HG02981 (cell line): ENCODE measurements around the gene CADPS.

ENCODE experiments used
- ATAC-seq: cut with Tn5 transposase; IDR thresholded peaks from one replicate; pipeline ENCODE4 v1.9.1; 2021; ENCODE audit warnings: mild to moderate bottlenecking, moderate library complexity; ENCODE audit not compliant: unreplicated experiment

CADPS gene

DNA sequence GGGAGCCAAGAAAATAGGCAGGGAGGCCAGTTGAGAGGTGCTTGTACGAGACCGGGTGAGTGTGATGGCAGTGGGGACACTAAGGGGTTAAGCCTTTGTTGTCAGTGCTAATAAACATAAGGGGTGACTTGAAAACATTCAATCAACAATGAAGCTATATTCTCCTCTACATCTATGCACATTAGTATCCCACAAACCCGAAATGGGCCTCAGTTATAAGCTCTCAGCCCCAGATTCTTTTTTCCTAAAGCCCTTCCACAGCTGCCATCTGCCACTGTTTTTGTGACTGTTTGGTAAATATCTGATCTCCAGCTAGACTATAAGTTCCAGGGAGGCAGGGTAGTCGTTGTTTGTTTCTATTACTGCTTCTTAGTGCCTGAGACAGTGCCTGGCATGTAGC lies 118.2 kb downstream of the CADPS start:
- no peak for ATAC-seq

DNA sequence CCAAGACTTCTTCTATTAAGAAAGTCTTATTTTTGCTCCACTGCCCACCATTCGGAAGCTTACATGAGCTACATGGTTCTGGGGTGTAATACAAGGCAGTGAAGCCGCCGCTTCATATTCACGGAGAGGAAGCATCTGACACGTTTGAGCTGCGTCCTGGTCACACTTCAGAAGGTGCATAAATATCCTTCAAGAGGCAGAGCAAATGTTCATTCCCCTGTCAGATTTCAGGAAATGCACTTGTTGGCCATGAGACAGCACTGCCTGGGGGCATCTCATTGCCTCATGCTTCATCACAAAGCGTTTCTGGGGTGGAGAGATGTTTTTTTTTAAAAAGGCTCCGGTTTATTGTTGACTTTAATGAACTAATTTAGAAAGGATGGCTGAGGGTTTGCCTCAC lies 119.9 kb downstream of the CADPS start:
- ATAC-seq, result no peak

DNA sequence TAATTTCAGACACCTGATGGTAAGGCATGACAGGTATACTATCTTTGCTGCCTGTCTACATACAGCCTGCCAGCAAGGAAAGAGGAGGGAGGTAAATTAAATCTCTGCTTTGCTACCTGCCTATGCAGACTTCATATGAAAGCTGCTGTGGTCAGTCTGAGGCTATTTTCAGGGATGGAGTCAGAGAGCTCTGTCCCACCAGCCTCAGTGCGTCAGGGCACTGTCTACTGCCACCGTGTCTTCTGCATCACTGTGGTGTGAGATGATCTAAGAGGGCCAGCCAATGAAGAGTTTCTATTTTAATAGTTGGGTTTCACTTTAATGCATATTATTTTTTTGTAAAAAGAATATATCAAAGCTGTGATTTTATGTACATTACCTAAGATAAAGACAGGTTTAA lies 125.6 kb downstream of the CADPS start:
- ATAC-seq, result no peak

DNA sequence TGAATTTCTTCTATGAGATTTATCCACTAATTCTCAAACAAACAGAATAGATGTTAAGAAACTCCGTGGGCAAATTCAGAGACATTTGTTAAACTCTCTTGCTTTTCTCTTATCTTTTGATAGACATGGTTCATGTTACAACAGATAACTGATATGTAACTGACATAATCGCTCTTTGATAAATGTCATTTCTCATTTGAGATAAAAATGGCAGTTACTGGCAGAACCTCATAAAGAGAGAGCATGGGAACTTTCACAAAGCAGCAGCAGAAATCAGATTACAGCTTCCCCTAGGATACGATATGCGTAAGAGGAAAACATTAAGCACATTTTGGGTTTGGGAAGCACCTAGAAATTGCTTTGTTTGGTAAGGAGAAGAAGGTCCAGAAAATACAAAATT lies 126.1 kb downstream of the CADPS start:
- no peak for ATAC-seq

DNA sequence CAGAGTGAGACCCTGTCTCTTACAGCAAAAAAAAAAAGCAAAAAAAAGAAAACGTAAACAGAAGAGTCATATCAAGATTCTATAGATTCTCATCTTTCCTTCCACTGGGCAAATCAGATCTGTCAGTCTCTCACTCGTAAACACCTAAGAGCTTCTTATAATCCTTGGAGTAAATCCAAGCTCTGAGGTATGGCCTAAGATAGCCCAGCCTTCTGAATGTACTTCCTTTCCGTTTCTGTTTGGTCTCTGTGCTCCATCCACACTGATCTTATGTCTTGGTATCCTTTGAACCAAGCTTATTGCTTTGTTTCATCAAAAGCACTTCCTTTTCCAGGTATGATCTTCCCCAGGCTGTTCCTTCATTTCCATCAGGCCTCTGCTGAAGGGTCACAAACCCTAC lies 137.8 kb downstream of the CADPS start:
- ATAC-seq, result no peak

DNA sequence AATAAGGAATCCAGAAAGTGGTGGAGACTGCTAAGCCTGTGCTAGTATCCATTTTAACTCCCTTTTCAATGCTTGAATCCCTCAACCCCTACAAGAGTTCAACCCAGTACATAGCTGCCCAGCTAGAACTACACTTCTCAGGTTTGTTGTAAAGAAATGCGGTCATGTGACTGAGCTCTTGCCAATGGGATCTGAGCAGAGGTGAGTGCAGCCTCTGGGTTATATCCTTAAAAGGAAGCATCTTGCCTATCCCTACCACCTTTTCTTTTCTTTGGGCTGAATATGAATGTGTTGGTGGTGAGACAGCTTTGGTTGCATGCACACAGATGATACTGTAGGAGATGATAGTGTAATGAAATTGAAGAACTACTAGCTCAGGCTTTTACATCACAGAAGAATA lies 139.7 kb downstream of the CADPS start:
- no peak for ATAC-seq

DNA sequence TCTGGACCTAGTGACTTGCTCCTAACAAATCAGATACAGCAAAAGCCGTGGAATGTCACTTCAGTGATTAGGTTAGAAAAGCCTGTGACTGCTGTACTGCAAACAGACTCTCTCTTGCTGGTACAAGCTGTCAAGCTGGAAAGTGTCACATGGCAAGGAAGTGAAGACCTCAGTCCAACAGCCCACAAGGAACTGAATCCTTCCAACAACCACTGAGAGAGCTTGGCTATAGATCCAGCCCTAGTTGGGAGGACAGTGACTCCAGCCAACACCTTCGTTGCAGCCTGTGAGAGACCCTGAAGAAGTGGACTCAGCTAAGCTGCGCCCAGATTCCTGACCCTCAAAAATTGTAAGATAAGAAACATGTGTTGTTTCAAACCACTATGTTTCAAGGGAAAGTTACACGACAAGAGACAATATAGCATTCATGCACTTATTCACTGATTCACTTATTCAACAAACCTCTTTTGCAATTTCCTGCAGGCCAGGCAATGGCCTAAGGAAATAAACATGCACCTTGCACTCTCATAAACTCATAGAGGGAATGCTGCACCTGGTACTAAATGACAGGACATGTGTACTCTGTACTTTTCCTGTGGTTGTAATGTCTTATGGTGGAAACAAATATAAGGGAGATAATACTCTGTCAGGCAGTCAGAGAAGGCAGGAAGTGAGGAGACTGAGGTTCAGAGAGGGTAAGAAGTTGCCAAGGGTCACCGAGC lies 142.9 kb downstream of the CADPS start:
- ATAC-seq, result no peak

DNA sequence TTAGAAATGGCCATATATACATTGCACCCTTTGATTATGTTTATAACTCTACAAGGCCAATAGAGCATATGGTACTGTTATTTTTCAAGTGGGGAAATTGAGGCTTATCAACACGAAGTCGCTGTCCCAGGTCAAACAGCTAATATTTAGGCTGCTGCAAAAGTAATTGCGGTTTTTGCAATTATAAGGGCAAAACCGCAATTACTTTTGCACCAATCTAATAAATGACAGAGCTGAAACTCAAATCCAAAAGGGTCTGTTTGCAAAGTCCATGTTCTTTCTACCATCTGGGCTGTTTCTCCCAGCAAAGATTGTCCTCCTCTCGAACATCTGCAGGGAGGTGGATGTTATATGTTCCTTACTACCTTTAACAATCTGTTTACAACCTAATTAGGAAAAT lies 147.2 kb downstream of the CADPS start:
- no peak for ATAC-seq

DNA sequence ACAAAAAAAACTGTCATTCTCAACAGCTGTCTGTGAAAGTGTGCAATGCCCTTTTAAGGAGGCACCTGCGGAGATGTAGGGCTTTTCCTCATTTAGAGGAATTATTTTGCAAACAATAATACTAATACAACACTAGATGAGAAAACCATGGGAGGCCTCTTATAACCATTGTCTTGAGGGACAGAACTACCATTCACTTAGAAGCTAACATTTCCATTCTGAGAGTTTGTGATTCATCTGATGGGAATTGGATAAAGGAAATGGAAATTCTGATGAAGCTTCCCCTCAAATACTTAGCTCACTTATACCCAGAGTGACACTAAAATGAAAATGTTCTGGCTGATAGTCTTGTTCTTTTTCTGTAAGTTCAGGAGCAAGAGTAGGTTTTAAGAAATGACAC lies 147.7 kb downstream of the CADPS start:
- no peak for ATAC-seq

DNA sequence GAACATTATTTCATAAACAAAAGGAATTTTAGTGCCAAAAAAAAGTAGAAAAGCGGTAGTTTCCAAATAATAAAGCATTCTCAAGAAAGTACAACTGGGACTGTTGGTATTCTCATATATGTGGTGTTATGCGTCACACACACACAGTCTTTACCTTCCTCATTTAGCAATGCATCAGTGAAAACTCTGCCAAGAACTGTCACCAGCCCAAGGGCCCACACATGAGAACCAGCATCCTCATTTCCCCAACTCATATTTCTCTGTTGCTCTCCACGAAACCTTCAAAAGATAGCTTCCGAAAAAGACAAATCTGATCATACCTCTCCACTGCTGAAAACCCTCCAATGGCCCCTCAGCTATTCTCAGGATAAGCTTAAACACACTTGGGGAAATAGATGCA lies 150.7 kb downstream of the CADPS start:
- no peak for ATAC-seq

DNA sequence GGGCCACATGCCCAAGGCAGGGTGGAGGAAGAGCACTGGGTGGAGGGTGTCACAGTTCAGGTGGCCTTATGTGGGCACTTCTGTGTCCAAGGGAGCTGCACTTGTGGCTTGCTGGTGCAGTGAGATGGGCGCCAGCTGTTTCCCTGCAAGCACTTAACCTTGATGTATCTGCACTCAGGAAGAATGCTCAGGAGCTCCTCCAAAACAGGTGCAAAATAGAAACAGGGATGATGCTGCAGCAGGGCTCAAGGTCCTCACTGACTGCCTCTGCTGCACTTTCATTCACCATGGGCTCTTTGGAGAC lies 151.3 kb downstream of the CADPS start:
- ATAC-seq, result no peak

DNA sequence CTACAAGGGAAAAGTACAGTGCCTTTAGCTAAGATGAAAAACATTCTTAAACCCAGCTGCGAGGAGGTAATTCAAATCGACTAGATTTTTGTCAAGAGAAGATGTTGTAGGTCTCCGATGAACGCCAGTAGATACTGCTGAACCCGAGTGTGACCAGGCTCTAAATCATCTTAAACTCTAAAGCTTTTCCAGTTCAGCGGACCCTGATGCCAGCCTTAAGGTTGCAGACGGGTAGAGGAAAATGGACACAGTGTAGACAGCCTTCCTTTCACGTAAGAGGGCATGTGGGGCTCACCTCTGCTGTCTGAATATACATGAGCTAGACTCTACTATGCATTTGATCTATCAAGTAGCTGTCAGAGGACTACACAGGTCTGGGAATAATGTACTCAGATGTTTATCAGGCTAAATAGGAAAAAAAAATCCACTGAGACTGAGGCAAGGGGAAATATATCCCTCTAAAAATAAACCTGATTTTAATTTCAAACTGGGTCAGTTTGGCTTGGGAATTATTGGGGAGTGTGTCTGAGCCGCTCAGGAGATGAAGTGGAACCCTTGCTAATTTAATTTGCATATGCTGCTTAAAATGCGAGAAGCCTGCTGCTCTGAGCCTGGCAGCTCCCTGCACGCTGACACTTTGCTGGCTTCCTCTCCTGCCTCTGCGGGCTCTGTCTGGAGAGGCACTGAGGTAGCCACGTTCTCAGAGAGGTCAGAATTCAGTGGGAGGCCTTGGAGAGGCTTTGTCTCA lies 151.9 kb downstream of the CADPS start:
- ATAC-seq, result no peak

DNA sequence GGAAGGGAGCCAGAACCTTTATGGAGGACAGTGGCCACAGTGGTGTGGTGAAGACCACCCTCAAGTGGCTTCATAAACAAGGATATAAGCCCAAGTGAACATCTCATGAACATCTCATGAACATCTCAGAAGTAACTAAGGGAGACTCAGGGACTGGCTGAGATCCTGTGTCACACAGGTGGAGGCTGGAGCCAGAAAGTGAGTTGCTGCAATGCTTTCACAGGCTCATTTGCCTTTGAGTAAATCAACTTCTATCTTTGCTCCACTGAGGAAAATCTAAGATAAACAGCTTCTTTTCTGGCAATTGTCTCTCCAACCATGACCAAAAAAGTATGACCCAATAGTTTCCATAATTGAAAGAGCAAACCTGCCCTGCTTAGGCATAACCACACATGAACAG lies 152.9 kb downstream of the CADPS start:
- no peak for ATAC-seq

DNA sequence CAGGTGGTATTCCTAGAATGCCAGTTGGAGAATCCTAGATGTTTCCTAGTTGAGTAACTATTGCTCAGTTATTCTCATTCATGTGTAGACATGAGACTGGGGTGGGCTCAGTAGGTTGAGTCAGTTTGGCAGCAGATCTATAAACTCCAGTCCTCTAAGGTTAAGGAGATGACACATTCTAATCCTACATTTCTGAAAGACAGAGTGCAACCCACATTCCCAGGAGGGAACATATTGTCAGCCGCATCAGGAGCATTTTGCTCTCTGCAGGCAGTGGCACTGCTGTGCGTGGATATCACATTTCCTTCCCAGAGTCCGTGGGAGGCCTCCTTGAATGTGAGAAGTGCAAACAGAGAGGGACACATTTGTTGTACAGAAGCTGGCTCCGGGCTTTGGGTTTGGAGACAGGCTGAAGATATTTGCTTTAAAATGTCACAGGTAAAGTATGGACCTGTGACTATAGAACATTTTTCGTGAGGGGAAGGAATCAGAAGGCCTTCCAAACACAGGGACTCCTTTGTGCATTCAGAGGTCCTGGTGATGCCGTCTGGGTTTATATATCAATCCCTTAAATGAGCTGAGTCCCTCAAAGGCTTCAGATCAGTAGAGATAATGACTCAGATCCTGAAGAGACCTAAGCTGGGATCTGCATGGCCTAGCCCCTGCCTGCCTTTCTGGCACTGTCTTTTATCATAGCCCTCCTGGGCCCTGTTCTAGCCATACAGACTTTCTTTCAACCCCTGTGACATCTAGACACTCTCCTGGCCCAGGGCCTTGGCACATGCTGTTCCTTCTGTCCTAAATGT lies 156.5 kb downstream of the CADPS start:
- ATAC-seq, result no peak

DNA sequence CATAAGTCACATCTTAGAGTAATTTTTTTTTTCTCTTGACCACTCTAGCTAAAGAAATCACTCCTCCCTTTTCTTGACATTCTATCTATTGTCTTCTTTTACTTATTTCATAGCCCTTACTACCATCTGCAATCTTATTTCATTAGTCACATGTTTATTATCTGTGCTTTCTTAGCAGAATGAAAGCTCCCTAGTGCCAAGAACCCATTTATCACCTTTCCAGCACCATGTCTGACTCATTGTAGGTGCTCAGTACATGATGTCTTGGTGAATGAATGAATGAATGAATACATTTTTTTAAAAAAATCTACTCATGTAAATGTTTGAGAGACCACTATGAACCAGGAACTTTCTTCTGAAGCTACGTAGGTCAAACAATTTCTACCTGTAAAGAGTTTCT lies 157.2 kb downstream of the CADPS start:
- no peak for ATAC-seq

DNA sequence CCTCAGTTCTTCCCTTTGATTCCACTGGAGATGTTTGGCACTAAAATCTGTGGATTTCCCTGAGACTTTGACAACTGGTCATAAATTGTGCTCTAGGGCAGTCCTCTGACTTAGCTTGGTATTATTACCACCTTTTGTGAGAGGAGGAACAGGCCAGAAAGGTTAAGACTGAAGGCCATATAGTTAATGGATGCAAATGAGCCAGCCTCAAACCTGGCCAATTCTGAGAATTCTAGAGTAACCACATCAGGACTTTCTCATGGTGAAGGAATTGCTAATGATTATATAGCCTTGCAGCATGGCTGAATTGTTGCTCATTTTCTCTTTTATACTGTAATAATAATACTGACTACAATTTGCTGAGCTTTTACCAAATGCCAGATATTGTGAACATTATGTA lies 162.5 kb downstream of the CADPS start:
- no peak for ATAC-seq

DNA sequence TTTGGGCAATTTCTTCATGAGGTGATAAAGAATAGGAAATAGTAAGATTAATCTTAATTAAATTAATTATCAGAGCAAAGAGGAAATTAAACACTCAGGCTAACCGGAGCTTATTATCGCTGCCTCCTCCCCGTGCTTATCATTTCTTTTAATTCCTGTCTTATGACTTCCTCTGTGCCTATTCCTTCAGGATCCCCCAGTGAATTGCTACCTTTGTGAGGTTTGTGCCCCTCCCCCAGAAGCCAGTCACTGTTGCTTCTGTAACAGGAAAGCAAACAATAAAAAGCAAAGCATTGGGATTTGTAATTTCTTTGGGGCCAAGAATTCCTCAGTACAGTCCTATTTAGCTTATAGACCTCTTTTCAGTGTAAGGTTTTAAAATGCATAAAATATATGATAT lies 164.5 kb downstream of the CADPS start:
- no peak for ATAC-seq

DNA sequence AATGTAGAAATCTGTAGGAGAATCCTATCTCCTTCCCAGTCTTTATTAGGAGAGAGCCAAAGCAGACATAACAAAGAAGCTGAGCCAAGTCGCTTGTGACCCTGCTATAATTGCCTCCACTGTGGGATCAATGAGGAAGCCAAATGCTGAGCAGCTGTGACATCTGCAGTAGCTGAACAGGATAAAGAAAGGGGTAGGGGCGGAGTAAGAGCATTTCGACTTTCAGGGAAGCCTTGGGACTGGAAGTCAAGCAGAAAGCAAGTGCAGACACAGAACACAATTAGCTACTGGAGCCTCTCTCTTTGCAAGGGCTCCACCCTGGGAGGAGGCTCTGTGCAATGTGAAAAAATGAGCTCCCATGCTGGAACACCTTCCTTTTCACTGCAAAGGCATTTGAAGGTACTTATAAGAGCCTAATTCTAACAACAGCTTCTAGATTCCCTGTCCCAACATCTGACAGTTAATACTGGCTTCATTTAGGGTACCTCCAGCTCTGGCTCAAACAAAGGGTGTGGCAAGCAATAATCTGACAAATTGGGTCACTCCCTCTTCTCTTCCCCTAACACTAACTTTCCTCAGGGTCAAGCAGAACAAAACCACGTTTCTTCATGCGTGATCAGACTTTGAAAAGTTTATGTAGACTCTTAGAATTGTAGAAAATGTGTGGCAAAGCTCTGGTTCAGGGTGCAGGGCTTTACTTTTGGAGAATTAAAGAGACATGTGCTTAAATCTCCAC lies 166.4 kb downstream of the CADPS start:
- no peak for ATAC-seq

DNA sequence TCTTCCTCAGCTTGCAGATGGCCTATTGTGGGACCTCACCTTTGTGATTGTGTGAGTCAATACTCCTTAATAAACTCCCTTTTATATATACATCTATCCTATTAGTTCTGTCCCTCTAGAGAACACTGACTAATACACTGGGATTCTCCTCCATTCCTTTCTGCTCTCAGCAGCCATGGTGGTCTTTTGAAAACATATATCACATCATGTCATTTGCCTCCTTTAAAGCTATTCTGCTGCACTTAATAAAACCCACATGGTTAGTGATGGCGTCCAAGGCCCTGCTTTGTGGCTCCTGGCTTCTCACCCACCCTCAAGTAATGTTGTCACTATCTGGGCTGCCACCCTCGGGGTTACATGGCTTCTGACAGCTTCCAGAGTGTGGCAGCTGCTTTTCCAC lies 169.5 kb downstream of the CADPS start:
- ATAC-seq, result no peak

DNA sequence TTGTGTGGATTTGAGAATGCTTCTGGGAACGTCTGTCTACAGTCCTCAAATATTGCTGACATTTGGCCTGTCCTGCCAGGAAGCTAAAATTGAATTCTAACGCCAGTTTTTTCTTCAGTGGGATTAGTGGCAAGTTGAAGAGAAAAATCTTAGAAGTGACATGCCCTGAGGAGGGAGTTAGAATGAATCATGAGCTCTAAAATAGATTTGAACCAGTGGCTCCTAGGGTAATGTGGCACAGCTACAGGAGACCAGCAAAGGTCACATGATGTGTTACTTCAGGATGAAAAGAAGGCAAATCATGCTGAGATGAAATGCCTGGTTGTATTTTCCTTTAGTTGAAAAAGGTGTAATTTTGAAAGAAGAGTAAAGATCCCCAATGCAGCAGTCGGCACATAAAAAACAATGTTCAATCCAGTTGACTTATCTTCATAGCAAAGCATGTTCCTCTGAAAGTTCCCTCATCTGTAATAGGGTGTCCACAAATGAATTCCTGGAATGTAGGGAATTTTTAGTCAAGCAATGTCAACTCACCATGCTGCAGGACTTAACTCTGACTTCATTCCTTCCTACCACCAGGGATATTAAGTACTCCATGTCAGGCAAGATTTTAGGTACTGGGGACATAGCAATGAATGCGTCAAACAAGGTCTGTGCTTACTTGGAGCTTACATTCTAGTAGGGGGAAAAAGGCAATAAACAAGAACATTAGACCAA lies 171.6 kb downstream of the CADPS start:
- no peak for ATAC-seq

DNA sequence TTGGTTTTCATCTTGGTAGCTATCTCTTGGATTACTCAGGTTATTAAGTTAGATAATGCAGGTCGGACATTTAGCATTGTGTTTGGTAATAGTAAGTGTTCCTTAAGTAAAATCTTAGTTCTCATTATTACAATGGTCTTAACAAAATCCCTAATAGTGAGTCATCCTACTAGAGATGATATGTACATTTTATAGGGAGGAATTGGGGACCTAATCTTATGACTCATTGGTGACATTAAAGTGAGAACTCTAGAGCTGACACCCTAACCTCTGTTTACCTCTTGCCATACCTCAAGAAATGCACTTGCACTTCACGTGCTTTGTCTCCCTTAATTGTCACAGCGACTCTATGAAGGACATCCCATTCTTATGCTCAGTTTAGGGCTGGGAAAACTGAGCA lies 174.9 kb downstream of the CADPS start:
- no peak for ATAC-seq
